Lower leg skin (tissue), 3 donors: ENCODE measurements around the gene QPRT.

ENCODE experiments used
- CTCF ChIP-seq, 3 donors: fragments of 450-650 bp; IDR thresholded peaks; one replicate each; pipeline ENCODE4 v1.5.1; 2016; ENCODE audit warnings: antibody characterized with exemption in 3 of 3, mild to moderate bottlenecking in 3 of 3, moderate library complexity in 2 of 3
- POLR2A ChIP-seq, 2 donors: fragments of 450-650 bp; IDR thresholded peaks; one replicate each; pipeline ENCODE4 v1.6.1; 2016 to 2017; ENCODE audit warnings: antibody characterized with exemption in 2 of 2, mild to moderate bottlenecking in 1 of 2, moderate library complexity in 1 of 2

GRCh38 chr16:29698484-29699323, 19.7 kb downstream of the QPRT start:
- TF ChIP-seq CTCF (IDR thresholded peaks at IDR 0.05) (no peak), POLR2A (IDR thresholded peaks at IDR 0.05) (no peak)
